K562 (cell line): ENCODE measurements around the gene APLF. TPM values are rescaled to one million over a fixed set of nuclear protein-coding genes. Genes with fewer than 3 reads are reported as not detected.

ENCODE experiments used
- ATAC-seq: fragments of 200-7000 bp; cut with Tn5 transposase; 3 replicates; pipeline ENCODE4 v1.9.1; 2020; ENCODE audit warnings: moderate library complexity
- BruUV-seq: library from RNA; stranded (reverse); fragments of 400-500 nt; replicated peaks from 2 replicates; lab custom pipeline; 2021; lab: Mats Ljungman, UMichigan
- CTCF ChIA-PET: fragments of 300-600 bp; formaldehyde crosslinking; extraction: SDS; loops from one replicate; lab custom pipeline; 2021; ENCODE audit warnings: low intra/inter-chr PET ratio; lab: Yijun Ruan, JAX
- POLR2A ChIA-PET: fragments of 300-600, 350-650 bp; sonication (Branson Sonifier 250); formaldehyde crosslinking; extraction: SDS; loops from one replicate; lab custom pipeline; 2021; ENCODE audit warnings: antibody characterized with exemption, inconsistent platforms; lab: Yijun Ruan, JAX
- DNase-seq, 4 experiments: peaks; one replicate each; pipeline versions ENCODE4 v3.0.0 to v3.0.0-alpha.2; 2011 to 2018; ENCODE audit warnings: low spot score in 3 of 4, mixed read lengths in 3 of 4; ENCODE audit errors: extremely low read depth in 1 of 4
- FAIRE-seq: peaks from 2 replicates; lab custom pipeline; 2011; peaks lifted over from hg19 to GRCh38; lab: Jason Lieb, UNC
- H2AFZ ChIP-seq: 2 replicates; pipeline ENCODE4 v1.6.0; 2011; ENCODE audit warnings: low read depth, low read length, control low read depth, inconsistent platforms
- H3K27ac ChIP-seq: fragments of 200-600 bp; 3 replicates; pipeline ENCODE4 v1.8.0; 2011; ENCODE audit warnings: low read depth, mild to moderate bottlenecking, control low read depth, inconsistent platforms, low read length, moderate library complexity, mixed read lengths; ENCODE audit errors: extremely low read depth
- H3K27me3 ChIP-seq, 2 experiments: fragments of 300-600 bp in 1 of 2; 2 replicates in 1 of 2; 3 replicates in 1 of 2; pipeline versions ENCODE4 v1.6.0 to v1.8.0; 2011; ENCODE audit warnings: inconsistent platforms in 2 of 2, low read length in 2 of 2, mild to moderate bottlenecking in 1 of 2, mixed read lengths in 1 of 2, moderate library complexity in 1 of 2; ENCODE audit not compliant: control insufficient read depth in 2 of 2, insufficient read depth in 2 of 2
- H3K36me3 ChIP-seq: fragments of 300-600 bp; 3 replicates; pipeline ENCODE4 v1.8.0; 2011; ENCODE audit warnings: mild to moderate bottlenecking, low read length, inconsistent platforms; ENCODE audit not compliant: control insufficient read depth, insufficient read depth
- H3K4me1 ChIP-seq, 2 experiments: fragments of 200-600 bp in 1 of 2; replicated peaks in 1 of 2; 2 replicates in 1 of 2; 3 replicates in 1 of 2; pipeline versions ENCODE4 v1.5.1 to v1.8.0; 2011; ENCODE audit warnings: inconsistent platforms in 2 of 2, low read length in 2 of 2, mild to moderate bottlenecking in 1 of 2, mixed read lengths in 1 of 2, moderate library complexity in 1 of 2; ENCODE audit not compliant: control insufficient read depth in 2 of 2, insufficient read depth in 2 of 2
- H3K4me2 ChIP-seq: 2 replicates; pipeline ENCODE4 v1.6.1; 2011; ENCODE audit warnings: low read length, control low read depth, inconsistent platforms, mixed read lengths; ENCODE audit not compliant: insufficient read depth
- H3K4me3 ChIP-seq: fragments of 200-600 bp; sonication (generic), shearing (Covaris generic); 2 replicates; pipeline ENCODE4 v1.5.1; 2016; ENCODE audit warnings: control low read depth, inconsistent platforms
- H3K79me2 ChIP-seq: fragments of 200-600 bp; 3 replicates; pipeline ENCODE4 v1.8.0; 2011; ENCODE audit warnings: low read length, inconsistent platforms; ENCODE audit not compliant: control insufficient read depth, insufficient read depth
- H3K9ac ChIP-seq, 2 experiments: 2 replicates each; pipeline versions ENCODE4 v1.6.0 to v1.6.1; 2011; ENCODE audit warnings: low read depth in 2 of 2, low read length in 2 of 2, control low read depth in 1 of 2, inconsistent platforms in 1 of 2, mild to moderate bottlenecking in 1 of 2, mixed read lengths in 1 of 2; ENCODE audit not compliant: insufficient read depth in 1 of 2
- H3K9me1 ChIP-seq: one replicate; pipeline ENCODE4 v1.6.0; 2011; ENCODE audit warnings: inconsistent platforms, mild to moderate bottlenecking, low read length, moderate library complexity; ENCODE audit not compliant: control insufficient read depth, insufficient read depth
- H3K9me3 ChIP-seq: replicated peaks from 2 replicates; pipeline ENCODE4 v1.5.1; 2011; ENCODE audit warnings: low read depth, low read length, inconsistent platforms; ENCODE audit not compliant: control insufficient read depth, insufficient read depth
- H4K20me1 ChIP-seq: replicated peaks from 2 replicates; pipeline ENCODE4 v1.6.1; 2011; ENCODE audit warnings: low read length, inconsistent platforms, mixed read lengths; ENCODE audit not compliant: control insufficient read depth, insufficient read depth
- MEIS2 ChIP-seq: fragments of 450-650 bp; IDR thresholded peaks from 2 replicates; pipeline ENCODE4 v1.6.1; 2014; ENCODE audit warnings: mild to moderate bottlenecking; ENCODE audit not compliant: partially characterized antibody
- NR1H2 ChIP-seq: sonication (generic); formaldehyde crosslinking; IDR thresholded peaks from 2 replicates; pipeline ENCODE4 v1.4.0; 2020; ENCODE audit warnings: mild to moderate bottlenecking, missing genetic modification reagents
- NR2C2 ChIP-seq, 2 experiments: fragments of 200-800 bp in 1 of 2; sonication (Bioruptor generic) in 1 of 2; sonication (generic) in 1 of 2; formaldehyde crosslinking in 1 of 2; IDR thresholded peaks; 2 replicates each; pipeline versions ENCODE4 v1.6.1 to v1.8.0; 2016 to 2022; ENCODE audit warnings: mild to moderate bottlenecking in 1 of 2, missing compliant biosample characterization in 1 of 2, missing genetic modification characterization in 1 of 2, missing genetic modification reagents in 1 of 2
- POLR2B ChIP-seq: fragments of 450-650 bp; IDR thresholded peaks from 2 replicates; pipeline ENCODE4 v1.6.1; 2018; ENCODE audit warnings: low read depth; ENCODE audit not compliant: partially characterized antibody
- WGBS: fragments of 100-300 bp; shearing (Covaris generic); methylation state at CpG from one replicate; pipeline ENCODE4 v1.1.6; 2016; ENCODE audit warnings: low coverage, mixed read lengths; ENCODE audit not compliant: insufficient coverage; ENCODE audit errors: missing lambda C conversion rate; 5-methylcytosine and 5-hydroxymethylcytosine counted together
- in situ Hi-C: fragments of 300-500 bp; cut with MboI; formaldehyde crosslinking; loops from 4 replicates; pipeline ENCODE4 v1.15.0; 2018; ENCODE audit warnings: inconsistent platforms, mixed read lengths
- intact Hi-C: fragments of 100-400 bp; cut with micrococcal nuclease; formaldehyde crosslinking; loops from 2 replicates; pipeline ENCODE4 v1.14.2; 2022
- polyA plus RNA-seq, 8 experiments: library from polyadenylated mRNA; depleted of rRNA in 4 of 8; stranded (reverse) in 5 of 8; unstranded in 3 of 8; fragments of >200 nt; fragmentation: Nextera tagmentation in 2 of 8; fragmentation: Illumina TruSeq in 1 of 8; extraction: Ambion mirVana in 2 of 8; extraction: Trizol in 1 of 8; gene quantifications; 2 replicates each; pipeline versions ENCODE4 v1.2.1 to v1.2.3, GENCODE V29; 2011 to 2014; ENCODE audit warnings: inconsistent platforms in 1 of 8, missing spikeins in 1 of 8
- total RNA-seq, 7 experiments: library from RNA; depleted of rRNA in 6 of 7; stranded (reverse); fragments of >200 nt in 6 of 7; fragmentation: Illumina TruSeq in 2 of 7; extraction: Trizol in 2 of 7; gene quantifications; 2 replicates each; pipeline versions ENCODE4 v1.2.1 to v1.2.3, GENCODE V29; 2011 to 2021; ENCODE audit warnings: low replicate concordance in 1 of 7
- TF ChIP-seq, protein P1 (sequence below): fragments of 450-650 bp; IDR thresholded peaks from 2 replicates; pipeline ENCODE4 v1.6.1; 2016
- TF ChIP-seq, protein P2 (sequence below), 2 experiments: IDR thresholded peaks in 1 of 2; conservative IDR thresholded peaks in 1 of 2; 2 replicates each; pipeline ENCODE4 v1.6.1; 2016; ENCODE audit warnings: low read depth in 2 of 2, mild to moderate bottlenecking in 1 of 2, missing compliant biosample characterization in 1 of 2, missing genetic modification characterization in 1 of 2, moderate library complexity in 1 of 2
- TF ChIP-seq, protein P3 (sequence below): fragments of 450-650 bp; formaldehyde crosslinking; IDR thresholded peaks from 2 replicates; pipeline ENCODE4 v1.4.0; 2022; ENCODE audit warnings: mild to moderate bottlenecking, moderate library complexity

APLF gene
- total and polyA plus RNA-seq, 9 of the 15 experiments (the other 6 are each of a cell fraction or from before 2014, with no cell fraction given): 0.07 to 1.1 (median 0.71) TPM

DNA sequence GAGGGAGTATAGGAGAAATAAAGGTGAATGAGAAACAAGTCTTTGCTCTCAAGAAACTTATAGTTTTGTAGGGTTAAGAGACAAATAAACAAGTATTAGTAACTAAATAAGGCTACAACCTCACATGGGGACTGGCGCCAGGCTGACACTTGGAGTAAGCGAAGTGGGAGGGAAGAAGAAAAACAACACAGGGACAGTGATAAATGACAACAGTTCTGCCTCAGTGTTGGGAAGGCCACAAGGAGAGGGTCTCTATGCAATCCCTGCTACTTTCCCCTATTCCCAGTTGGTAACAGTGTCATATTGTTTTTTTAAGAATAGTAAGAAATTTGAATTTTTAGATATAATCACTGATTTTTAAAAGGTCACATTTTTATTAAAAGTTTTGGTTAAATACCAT, 4.0 kb downstream of the APLF start:
- Histone ChIP-seq H3K79me2 (peaks cover 3% of the 10 kb centered on the region; the same call in 2 of the 3 replicates), H3K36me3 (no peaks in the 10 kb centered on the region), H3K4me2 (no peak overlapping the region), H4K20me1 (no peaks in the 10 kb centered on the region), H2AFZ (no peak overlapping the region)
- POLR2A ChIA-PET: interaction anchor here (0.9 to 1.1 kb wide), 2 partner anchors 16 to 374 kb away, joined by 3 to 5 read pairs; no protein-coding TSS in a partner anchor
- TF ChIP-seq, protein P1, sequence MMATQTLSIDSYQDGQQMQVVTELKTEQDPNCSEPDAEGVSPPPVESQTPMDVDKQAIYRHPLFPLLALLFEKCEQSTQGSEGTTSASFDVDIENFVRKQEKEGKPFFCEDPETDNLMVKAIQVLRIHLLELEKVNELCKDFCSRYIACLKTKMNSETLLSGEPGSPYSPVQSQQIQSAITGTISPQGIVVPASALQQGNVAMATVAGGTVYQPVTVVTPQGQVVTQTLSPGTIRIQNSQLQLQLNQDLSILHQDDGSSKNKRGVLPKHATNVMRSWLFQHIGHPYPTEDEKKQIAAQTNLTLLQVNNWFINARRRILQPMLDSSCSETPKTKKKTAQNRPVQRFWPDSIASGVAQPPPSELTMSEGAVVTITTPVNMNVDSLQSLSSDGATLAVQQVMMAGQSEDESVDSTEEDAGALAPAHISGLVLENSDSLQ: peak; percentile 63; the same call in 1 of the 2 replicates
- TF ChIP-seq MEIS2 (peak; percentile 57), NR1H2 (CRISPR knock-in tag) (no peak), NR2C2 (CRISPR knock-in tag; IDR thresholded peaks at IDR 0.05) (no peak), NR2C2 (tag; IDR thresholded peaks at IDR 0.05) (no peak), POLR2B (no peak)
- TF ChIP-seq, protein P2, sequence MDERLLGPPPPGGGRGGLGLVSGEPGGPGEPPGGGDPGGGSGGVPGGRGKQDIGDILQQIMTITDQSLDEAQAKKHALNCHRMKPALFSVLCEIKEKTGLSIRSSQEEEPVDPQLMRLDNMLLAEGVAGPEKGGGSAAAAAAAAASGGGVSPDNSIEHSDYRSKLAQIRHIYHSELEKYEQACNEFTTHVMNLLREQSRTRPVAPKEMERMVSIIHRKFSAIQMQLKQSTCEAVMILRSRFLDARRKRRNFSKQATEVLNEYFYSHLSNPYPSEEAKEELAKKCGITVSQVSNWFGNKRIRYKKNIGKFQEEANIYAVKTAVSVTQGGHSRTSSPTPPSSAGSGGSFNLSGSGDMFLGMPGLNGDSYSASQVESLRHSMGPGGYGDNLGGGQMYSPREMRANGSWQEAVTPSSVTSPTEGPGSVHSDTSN (CRISPR knock-in tag; IDR thresholded peaks at IDR 0.05; ENCODE audit: low read depth): no peak
- TF ChIP-seq, protein P2 (tag; conservative IDR thresholded peaks at IDR 0.05; ENCODE audit: low read depth): peak; percentile 52; the same call in 1 of the 2 replicates
- TF ChIP-seq, protein P3, sequence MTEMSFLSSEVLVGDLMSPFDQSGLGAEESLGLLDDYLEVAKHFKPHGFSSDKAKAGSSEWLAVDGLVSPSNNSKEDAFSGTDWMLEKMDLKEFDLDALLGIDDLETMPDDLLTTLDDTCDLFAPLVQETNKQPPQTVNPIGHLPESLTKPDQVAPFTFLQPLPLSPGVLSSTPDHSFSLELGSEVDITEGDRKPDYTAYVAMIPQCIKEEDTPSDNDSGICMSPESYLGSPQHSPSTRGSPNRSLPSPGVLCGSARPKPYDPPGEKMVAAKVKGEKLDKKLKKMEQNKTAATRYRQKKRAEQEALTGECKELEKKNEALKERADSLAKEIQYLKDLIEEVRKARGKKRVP (CRISPR knock-in tag): no peak
- TF ChIP-seq, all 486 proteins: peak for 3
- 73% methylated on average over 2 of the region's 2 CpGs for WGBS
- no peak for DNase-seq
- no peaks in the 10 kb centered on the region for H3K9me1 ChIP-seq
- BruUV-seq: no TSS peak
- FAIRE-seq: no peak
- H3K9ac ChIP-seq: no peak overlapping the region
- in situ Hi-C loops (loop anchor here (5.0 kb wide), 1 partner anchor 446 kb away; no protein-coding TSS in a partner anchor), intact Hi-C loops (no loop called here)
- no peaks in the 10 kb centered on the region for H3K9me3 ChIP-seq
- ATAC-seq: no peak
- no peak overlapping the region for H3K27ac ChIP-seq
- H3K4me3 ChIP-seq: no peak overlapping the region
- CTCF ChIA-PET: no interaction called here
- H3K4me1 ChIP-seq: peaks cover 8 to 17% of the 10 kb centered on the region in 2 experiments; a peak in 3 of 5 replicates
- H3K27me3 ChIP-seq: no peaks in the 10 kb centered on the region
